Upper lobe of right lung (tissue), 1 donor: ENCODE measurements around the gene PSMC1. TPM values are rescaled to one million over a fixed set of nuclear protein-coding genes. Genes with fewer than 3 reads are reported as not detected.
A peak's percentile ranks its signal among the peaks of the same experiment; 100 is the strongest.

Experiments
- ATAC-seq: fragments of 200-7000 bp; cut with Tn5 transposase; one replicate; pipeline ENCODE4 v1.9.1; 2020; ENCODE audit warnings: mild to moderate bottlenecking, moderate library complexity
- DNase-seq: peaks from one replicate; pipeline ENCODE4 v3.0.0-alpha.2; 2020
- H3K27ac ChIP-seq: fragments of 200-600 bp; one replicate; pipeline ENCODE4 v1.8.0; 2022
- H3K27me3 ChIP-seq: fragments of 200-600 bp; one replicate; pipeline ENCODE4 v1.8.0; 2022; ENCODE audit warnings: mild to moderate bottlenecking
- H3K36me3 ChIP-seq: fragments of 200-600 bp; one replicate; pipeline ENCODE4 v1.8.0; 2022
- H3K4me1 ChIP-seq: fragments of 200-600 bp; one replicate; pipeline ENCODE4 v1.8.0; 2022
- H3K4me3 ChIP-seq: fragments of 200-600 bp; one replicate; pipeline ENCODE4 v1.8.0; 2022; ENCODE audit warnings: mild to moderate bottlenecking
- H3K9me3 ChIP-seq: fragments of 200-600 bp; one replicate; pipeline ENCODE4 v1.8.0; 2022
- intact Hi-C: fragments of 100-400 bp; cut with DNase I; formaldehyde crosslinking; loops from one replicate; pipeline ENCODE4 v1.11.0; 2022
- total RNA-seq: library from RNA; stranded (reverse); fragmentation: NEBNext Ultra II Directional; extraction: Animal tissue kit (Norgen Biotek cat#: 25700); gene quantifications from one replicate; pipeline ENCODE4 v1.2.1, GENCODE V29; 2021
- TF ChIP-seq, protein P1 (sequence below): fragments of 200-600 bp; IDR thresholded peaks from one replicate; pipeline ENCODE4 v1.8.0; 2022; ENCODE audit warnings: antibody characterized with exemption
- donor health status: DM: no; HTN: yes; CAD: no; lungs with severe emphysema.

Gene PSMC1
- total RNA-seq, 1 donor from 2014 or later: 75.1 TPM

DNA sequence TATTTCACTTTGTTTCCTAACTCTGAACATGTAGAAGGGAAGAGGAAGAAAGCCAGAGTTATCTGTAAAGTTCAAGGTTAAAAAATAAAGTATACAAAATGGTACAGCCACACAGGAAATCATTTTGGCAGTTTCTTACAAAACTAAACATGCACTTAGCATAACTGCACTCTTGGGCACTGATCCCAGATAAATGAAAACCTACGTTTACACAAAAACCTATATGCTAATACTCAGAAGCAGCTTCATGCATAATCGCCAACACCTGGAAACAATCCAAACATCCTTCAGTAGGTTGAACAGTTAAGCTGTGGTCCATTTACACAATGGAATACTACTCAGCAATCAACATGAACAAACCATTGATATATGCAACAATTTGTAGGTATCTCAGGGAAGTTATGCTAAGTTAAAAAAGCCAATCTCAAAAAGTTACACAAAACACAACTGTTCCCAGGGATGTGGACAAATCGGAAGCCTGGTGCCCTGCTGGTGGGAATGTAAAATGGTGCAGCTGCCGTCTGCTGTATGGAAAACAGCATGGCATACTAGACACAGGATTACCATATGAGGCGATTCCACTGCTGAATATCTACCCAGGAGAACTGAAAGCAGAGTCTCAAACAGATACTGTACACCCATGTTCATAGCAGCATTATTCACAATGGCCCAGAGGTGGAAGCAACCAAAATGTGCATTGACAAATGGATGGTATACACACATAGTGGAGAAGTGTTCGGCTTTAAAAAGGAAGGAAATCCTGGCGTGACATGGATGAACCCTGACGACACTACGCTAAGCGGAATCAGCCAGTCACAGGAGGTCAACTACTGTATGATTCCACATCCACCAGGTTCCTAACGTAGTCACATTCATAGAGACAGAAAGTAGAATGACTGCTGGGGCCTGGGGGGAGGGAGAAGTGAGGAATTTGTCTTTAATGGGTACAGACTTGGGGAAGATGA lies 37.7 kb downstream of the PSMC1 start:
- DNase-seq (no peak), ATAC-seq (no peak)
- intact Hi-C loops: no loop called here
- TF ChIP-seq, protein P1, sequence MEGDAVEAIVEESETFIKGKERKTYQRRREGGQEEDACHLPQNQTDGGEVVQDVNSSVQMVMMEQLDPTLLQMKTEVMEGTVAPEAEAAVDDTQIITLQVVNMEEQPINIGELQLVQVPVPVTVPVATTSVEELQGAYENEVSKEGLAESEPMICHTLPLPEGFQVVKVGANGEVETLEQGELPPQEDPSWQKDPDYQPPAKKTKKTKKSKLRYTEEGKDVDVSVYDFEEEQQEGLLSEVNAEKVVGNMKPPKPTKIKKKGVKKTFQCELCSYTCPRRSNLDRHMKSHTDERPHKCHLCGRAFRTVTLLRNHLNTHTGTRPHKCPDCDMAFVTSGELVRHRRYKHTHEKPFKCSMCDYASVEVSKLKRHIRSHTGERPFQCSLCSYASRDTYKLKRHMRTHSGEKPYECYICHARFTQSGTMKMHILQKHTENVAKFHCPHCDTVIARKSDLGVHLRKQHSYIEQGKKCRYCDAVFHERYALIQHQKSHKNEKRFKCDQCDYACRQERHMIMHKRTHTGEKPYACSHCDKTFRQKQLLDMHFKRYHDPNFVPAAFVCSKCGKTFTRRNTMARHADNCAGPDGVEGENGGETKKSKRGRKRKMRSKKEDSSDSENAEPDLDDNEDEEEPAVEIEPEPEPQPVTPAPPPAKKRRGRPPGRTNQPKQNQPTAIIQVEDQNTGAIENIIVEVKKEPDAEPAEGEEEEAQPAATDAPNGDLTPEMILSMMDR: no peak
- Histone ChIP-seq H3K4me3 (no peak overlapping the region), H3K4me1 (no peaks in the 10 kb centered on the region), H3K27me3 (no peaks in the 10 kb centered on the region), H3K36me3 (peaks cover 67% of the 10 kb centered on the region), H3K9me3 (no peaks in the 10 kb centered on the region), H3K27ac (no peak overlapping the region)

DNA sequence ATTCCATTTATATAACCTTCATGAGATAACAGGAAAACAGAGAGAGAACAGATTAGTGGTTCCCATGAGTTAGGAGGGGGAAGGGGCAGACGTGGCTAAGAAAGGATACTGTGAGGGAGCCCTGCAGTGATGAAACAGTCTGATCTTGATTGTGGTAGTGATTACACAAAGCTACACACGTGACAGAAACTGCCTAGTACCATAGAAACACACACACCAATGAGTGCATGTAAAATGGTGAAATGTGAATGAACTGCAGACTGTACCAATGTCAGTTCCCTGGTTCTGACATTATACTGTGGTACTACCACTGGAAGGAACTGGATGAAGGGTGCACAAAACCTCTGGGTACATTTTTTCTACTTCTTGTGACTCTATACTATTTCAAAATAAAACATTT lies 38.5 kb downstream of the PSMC1 start:
- H3K9me3 ChIP-seq: no peaks in the 10 kb centered on the region
- peak; percentile 72 for ATAC-seq
- H3K27me3 ChIP-seq: no peaks in the 10 kb centered on the region
- H3K36me3 ChIP-seq: peaks cover 60% of the 10 kb centered on the region
- DNase-seq: no peak
- H3K4me1 ChIP-seq: no peaks in the 10 kb centered on the region
- intact Hi-C loops: no loop called here
- TF ChIP-seq, protein P1: no peak
- H3K4me3 ChIP-seq: no peak overlapping the region
- no peak overlapping the region for H3K27ac ChIP-seq

DNA sequence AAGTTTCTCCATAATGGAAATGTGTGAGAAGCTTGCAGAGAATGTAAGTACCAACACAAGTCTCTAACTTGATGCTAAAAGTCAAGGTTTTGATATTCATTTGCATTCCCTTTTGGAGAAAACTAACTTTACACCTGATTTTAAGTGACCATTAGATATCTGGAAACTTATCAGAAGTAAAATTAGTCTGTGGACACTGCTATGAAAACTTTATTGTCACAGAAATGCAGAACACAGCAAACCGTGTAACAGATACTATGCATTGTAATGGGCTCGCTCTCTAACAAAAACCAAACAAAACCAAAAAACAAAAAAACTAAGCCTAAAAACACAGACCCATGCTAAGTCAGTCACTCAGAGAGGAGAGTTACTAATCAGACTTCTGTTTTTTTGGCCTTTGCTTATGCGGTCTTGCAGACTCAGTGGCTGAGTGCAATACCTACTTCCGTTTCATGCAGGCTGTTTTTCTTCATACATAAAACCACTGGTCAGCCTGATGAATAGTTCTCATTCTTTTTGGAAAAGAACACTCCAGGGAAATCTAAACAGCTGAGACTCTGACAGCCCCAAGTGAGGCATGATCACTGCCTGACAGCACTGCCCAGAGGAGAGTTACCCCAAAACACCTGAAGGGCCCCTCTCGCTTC lies 39.6 kb downstream of the PSMC1 start:
- H3K27ac ChIP-seq: peak overlapping the region; percentile 4
- ATAC-seq: peak; percentile 73

DNA sequence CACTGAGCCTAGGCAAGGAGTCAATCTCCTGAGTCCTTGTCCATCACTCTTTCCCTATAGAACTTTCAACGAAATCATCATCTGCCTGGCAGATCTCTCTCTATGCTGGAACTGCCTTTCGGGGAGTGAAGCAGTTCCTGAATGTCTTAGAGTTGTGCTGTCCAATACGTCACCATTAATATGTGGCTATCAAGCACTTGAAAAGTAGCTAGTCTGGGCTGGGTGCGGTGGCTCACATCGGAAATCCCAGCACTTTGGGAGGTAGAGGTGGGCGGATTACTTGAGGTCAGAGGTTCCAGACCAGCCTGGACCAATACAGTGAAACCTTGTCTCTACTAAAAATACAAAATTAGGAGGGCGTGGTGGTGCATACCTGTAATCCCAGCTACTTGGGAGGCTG lies 40.3 kb downstream of the PSMC1 start:
- TF ChIP-seq, protein P1: no peak
- H3K4me1 ChIP-seq: peaks cover 6% of the 10 kb centered on the region
- peak overlapping the region; percentile 4 for H3K27ac ChIP-seq
- no peaks in the 10 kb centered on the region for H3K9me3 ChIP-seq
- intact Hi-C loops: no loop called here
- no peaks in the 10 kb centered on the region for H3K27me3 ChIP-seq
- H3K4me3 ChIP-seq: no peak overlapping the region
- no peak for DNase-seq
- ATAC-seq: no peak
- H3K36me3 ChIP-seq: peaks cover 44% of the 10 kb centered on the region

More for the DNA sequence above, 39.6 kb downstream of the PSMC1 start:
- DNase-seq: no peak
- Histone ChIP-seq H3K36me3 (peaks cover 49% of the 10 kb centered on the region), H3K4me1 (peaks cover 1% of the 10 kb centered on the region), H3K27me3 (no peaks in the 10 kb centered on the region), H3K4me3 (no peak overlapping the region), H3K9me3 (no peaks in the 10 kb centered on the region)
- intact Hi-C loops: no loop called here
- TF ChIP-seq, protein P1: no peak

DNA sequence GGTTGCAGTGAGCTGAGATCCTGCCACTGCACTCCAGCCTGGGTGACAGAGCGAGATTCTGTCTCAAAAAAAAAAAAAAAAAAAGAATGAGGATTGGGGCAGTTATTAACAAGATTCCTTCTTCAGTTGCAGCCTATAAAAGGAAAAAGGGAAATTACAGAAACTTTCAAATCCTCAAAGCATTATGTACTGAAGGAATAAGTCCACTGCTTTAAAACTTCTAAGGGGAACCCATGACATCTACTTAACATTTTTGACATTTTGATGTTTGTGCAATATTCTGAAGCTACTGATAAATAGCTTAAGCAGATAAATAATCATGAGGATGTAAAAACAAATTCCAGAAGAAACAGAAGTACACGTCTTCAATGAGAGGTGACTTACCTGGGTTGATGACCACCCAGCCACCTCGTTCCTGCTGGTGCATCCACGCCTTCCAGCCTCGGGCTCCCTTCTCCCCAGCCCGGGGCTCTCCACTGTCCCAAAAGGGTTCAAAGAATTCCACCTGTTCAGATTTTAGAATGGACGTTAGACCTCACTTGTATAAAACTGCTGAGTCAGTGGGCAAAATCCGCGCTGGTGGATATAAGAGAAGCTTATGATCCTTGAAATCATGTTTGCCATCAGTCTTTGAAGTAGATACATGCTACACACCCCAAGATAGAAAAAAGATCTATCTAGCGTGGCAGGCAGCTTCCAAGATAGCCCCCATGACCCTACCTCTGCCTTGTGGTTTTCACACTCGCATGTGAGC lies 41.7 kb downstream of the PSMC1 start:
- no peak for ATAC-seq
- TF ChIP-seq, protein P1: no peak
- H3K36me3 ChIP-seq: peaks cover 39% of the 10 kb centered on the region
- peaks cover 9% of the 10 kb centered on the region for H3K4me1 ChIP-seq
- intact Hi-C loops: no loop called here
- no peak overlapping the region for H3K4me3 ChIP-seq
- no peak overlapping the region for H3K27ac ChIP-seq
- no peaks in the 10 kb centered on the region for H3K27me3 ChIP-seq
- H3K9me3 ChIP-seq: no peaks in the 10 kb centered on the region
- DNase-seq: no peak
